ENCODE measurements around the gene DIP2B. TPM values are rescaled to one million over a fixed set of nuclear protein-coding genes. Genes with fewer than 3 reads are reported as not detected.
A peak's percentile ranks its signal among the peaks of the same experiment; 100 is the strongest.

DIP2B gene
- total and polyA plus RNA-seq, 10 donors: 5.6 to 96.4 (median 61.6) TPM

DNA sequence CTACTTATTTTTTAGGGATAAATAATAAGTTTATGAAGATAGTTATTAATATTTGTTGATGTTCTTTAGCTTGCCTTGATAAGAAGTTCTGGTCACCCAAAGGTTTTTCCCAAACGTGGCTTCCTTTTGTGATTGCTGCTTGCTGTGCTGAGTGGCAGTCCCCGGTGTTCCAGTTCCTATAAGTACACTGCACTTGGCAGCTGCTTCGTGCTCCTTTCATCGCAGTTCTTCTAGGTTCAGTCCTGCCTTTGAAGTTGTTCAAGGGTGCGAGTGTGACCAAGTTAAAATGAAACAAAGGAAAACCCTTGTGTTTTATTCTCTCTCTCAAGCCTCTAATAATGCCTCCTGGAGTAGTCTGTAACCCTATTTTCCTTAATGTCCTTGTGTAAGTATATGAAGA lies 130.6 kb downstream of the DIP2B start:
- WGBS, 5 donors: 38 to 70% (median 57%) methylated on average over 5 of the region's 5 CpGs
- Histone ChIP-seq H3K27me3 (replicated peaks in 1 of 7) (no peaks in the 10 kb centered on the region), H3K27ac (peak overlapping the region in 3 of 8 donors; percentile 17 to 34 (median 17)), H3K4me3 (no peak overlapping the region), H3K36me3 (peaks cover 0 to 39% (median 3%) of the 10 kb centered on the region in 6 donors), H3K4me1 (peaks cover 18 to 70% (median 44%) of the 10 kb centered on the region in 6 donors), H3K9me3 (no peaks in the 10 kb centered on the region)
- intact Hi-C loops (cut with DNase I; ENCODE audit: low total_unique reads): no loop called here
- DNase-seq: no peak
- TF ChIP-seq, protein P1, sequence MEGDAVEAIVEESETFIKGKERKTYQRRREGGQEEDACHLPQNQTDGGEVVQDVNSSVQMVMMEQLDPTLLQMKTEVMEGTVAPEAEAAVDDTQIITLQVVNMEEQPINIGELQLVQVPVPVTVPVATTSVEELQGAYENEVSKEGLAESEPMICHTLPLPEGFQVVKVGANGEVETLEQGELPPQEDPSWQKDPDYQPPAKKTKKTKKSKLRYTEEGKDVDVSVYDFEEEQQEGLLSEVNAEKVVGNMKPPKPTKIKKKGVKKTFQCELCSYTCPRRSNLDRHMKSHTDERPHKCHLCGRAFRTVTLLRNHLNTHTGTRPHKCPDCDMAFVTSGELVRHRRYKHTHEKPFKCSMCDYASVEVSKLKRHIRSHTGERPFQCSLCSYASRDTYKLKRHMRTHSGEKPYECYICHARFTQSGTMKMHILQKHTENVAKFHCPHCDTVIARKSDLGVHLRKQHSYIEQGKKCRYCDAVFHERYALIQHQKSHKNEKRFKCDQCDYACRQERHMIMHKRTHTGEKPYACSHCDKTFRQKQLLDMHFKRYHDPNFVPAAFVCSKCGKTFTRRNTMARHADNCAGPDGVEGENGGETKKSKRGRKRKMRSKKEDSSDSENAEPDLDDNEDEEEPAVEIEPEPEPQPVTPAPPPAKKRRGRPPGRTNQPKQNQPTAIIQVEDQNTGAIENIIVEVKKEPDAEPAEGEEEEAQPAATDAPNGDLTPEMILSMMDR (IDR thresholded peaks at IDR 0.05 in 8 of 11, conservative IDR thresholded peaks at IDR 0.05 in 3 of 11): no peak
- TF ChIP-seq POLR2AphosphoS5 (IDR thresholded peaks at IDR 0.05) (no peak), POLR2A (IDR thresholded peaks at IDR 0.05) (no peak)

DNA sequence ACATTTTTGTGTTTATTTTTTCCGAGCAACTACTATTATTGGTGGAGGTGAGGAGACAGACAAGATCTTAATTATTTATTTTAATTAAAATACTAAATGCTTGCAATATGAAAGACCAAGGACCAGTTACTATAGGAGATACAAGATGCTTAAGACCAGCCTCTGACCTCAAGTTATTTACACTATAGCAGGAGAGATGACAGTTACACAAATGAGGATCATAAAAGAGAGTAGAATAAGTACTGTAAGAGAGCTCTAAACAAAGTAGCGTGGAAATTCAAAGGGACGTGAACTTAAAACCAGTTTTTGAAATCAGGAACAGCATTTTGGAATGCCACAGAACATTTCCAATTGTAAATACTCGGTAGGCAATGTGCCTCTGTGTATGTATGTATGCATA lies 131.1 kb downstream of the DIP2B start:
- DNase-seq: no peak
- H3K27ac ChIP-seq: peak overlapping the region in 3 of 8 donors; percentile 17 to 34 (median 17)
- H3K36me3 ChIP-seq: peaks cover 0 to 39% (median 3%) of the 10 kb centered on the region in 6 donors
- no peaks in the 10 kb centered on the region for H3K27me3 ChIP-seq (replicated peaks in 1 of 7)
- no peak for TF ChIP-seq POLR2AphosphoS5 (IDR thresholded peaks at IDR 0.05)
- TF ChIP-seq, protein P1 (IDR thresholded peaks at IDR 0.05 in 8 of 11, conservative IDR thresholded peaks at IDR 0.05 in 3 of 11): no peak
- no peak for TF ChIP-seq POLR2A (IDR thresholded peaks at IDR 0.05)
- H3K4me1 ChIP-seq: peaks cover 18 to 75% (median 44%) of the 10 kb centered on the region in 6 donors
- intact Hi-C loops (cut with DNase I; ENCODE audit: low total_unique reads): loop anchor here (2.0 kb wide), 1 partner anchor 133 kb away; no protein-coding TSS in a partner anchor
- no peaks in the 10 kb centered on the region for H3K9me3 ChIP-seq
- 93 to 100% (median 95%) methylated on average over 4 of the region's 4 CpGs for WGBS, 5 donors
- no peak overlapping the region for H3K4me3 ChIP-seq

DNA sequence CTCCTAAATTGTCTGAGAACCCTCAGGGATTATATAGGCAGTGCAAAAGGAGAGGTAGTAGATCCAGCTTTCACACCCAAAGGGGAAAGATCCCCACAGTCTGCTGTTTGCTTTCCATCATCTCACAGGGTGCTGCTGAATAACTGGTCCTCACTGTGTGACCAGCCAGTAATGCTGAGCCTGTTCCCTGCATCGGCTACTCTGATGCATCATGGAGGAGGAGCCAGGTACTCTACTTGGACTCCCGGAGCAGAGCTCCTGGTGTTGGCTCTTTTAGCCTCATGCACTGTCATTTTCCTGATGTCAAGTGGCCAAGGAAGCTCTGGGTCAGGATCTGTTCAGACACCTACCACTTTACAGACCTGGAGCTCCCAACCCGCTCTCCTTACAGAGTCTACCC lies 131.7 kb downstream of the DIP2B start:
- H3K27me3 ChIP-seq (replicated peaks in 1 of 7): no peaks in the 10 kb centered on the region
- TF ChIP-seq, protein P1 (IDR thresholded peaks at IDR 0.05 in 8 of 11, conservative IDR thresholded peaks at IDR 0.05 in 3 of 11): no peak
- TF ChIP-seq POLR2A (IDR thresholded peaks at IDR 0.05) (no peak), POLR2AphosphoS5 (IDR thresholded peaks at IDR 0.05) (no peak)
- H3K27ac ChIP-seq: peak overlapping the region in 3 of 8 donors; percentile 28 to 56 (median 37)
- no peak for DNase-seq
- peaks cover 0 to 39% (median 7%) of the 10 kb centered on the region in 6 donors for H3K36me3 ChIP-seq
- H3K4me1 ChIP-seq: peaks cover 18 to 80% (median 45%) of the 10 kb centered on the region in 6 donors
- intact Hi-C loops (cut with DNase I; ENCODE audit: low total_unique reads): loop anchor here (2.0 kb wide), 1 partner anchor 134 kb away; no protein-coding TSS in a partner anchor
- 82 to 95% (median 86%) methylated on average over 3 of the region's 3 CpGs for WGBS, 5 donors
- H3K9me3 ChIP-seq: no peaks in the 10 kb centered on the region
- H3K4me3 ChIP-seq: no peak overlapping the region

DNA sequence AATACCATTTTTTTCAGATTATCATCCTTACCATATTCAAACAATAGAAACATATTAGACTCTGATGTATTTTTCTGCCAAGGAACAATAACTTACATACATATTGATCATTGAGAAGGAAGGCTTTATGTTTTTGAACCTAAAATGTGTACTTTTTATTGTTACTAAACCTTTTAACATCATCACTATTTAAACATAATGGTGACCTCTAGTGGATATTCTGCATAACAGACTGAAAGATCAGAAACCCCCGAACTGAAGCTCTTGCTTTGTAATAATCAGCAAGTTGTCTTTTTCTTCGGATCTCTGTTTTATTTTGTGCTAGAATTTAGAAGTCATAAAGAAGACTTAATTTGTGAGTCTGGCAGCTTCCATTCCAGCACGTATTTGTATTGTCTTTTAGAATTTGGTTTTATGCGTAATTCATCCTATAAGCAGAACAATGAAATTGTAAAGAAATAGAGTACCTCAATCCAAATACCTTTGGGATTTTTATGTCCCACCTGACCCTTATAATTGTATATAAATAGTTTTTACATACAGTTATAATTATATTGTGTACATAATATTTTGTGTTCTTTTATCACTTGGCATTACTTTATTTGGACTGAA lies 133.2 kb downstream of the DIP2B start:
- no peak overlapping the region for H3K4me3 ChIP-seq
- peaks cover 0 to 39% (median 8%) of the 10 kb centered on the region in 6 donors for H3K36me3 ChIP-seq
- intact Hi-C loops (cut with DNase I; ENCODE audit: low total_unique reads): loop anchor here (2.0 kb wide), 1 partner anchor 135 kb away; no protein-coding TSS in a partner anchor
- WGBS, 5 donors: 31 to 38% (median 35%) methylated on average over 4 of the region's 4 CpGs
- H3K27ac ChIP-seq: peak overlapping the region in 7 of 8 donors; percentile 0 to 56 (median 28)
- TF ChIP-seq POLR2A (IDR thresholded peaks at IDR 0.05) (no peak), POLR2AphosphoS5 (IDR thresholded peaks at IDR 0.05) (no peak)
- TF ChIP-seq, protein P1 (IDR thresholded peaks at IDR 0.05 in 8 of 11, conservative IDR thresholded peaks at IDR 0.05 in 3 of 11): peak; percentile 27 to 81 (median 67)
- H3K27me3 ChIP-seq (replicated peaks in 1 of 7): no peaks in the 10 kb centered on the region
- no peaks in the 10 kb centered on the region for H3K9me3 ChIP-seq
- peaks cover 18 to 75% (median 44%) of the 10 kb centered on the region in 6 donors for H3K4me1 ChIP-seq
- no peak for DNase-seq

Measured in spleen (tissue), 11 donors.